Activated CD4-positive, alpha-beta memory T cell treated with anti-CD3 and anti-CD28 coated beads for 36 hours (primary cell): ENCODE measurements around the gene DPH1. TPM values are rescaled to one million over a fixed set of nuclear protein-coding genes. Genes with fewer than 3 reads are reported as not detected.

Experiments used
- CTCF ChIA-PET: fragments of 350-600 bp; sonication (Branson Sonifier 250); formaldehyde crosslinking; loops from one replicate; lab custom pipeline; 2021; ENCODE audit warnings: antibody characterized with exemption, inconsistent platforms; lab: Charles Lee
- POLR2A ChIA-PET: fragments of 350-600 bp; sonication (Branson Sonifier 250); formaldehyde crosslinking; loops from one replicate; lab custom pipeline; 2021; ENCODE audit warnings: antibody characterized with exemption; lab: Charles Lee
- DNase-seq: peaks from one replicate; pipeline ENCODE4 v3.0.0-alpha.2; 2020
- H3K27ac Mint-ChIP-seq: one replicate; pipeline ENCODE4 v1.8.0; 2021; ENCODE audit warnings: mixed read lengths
- H3K27me3 Mint-ChIP-seq: one replicate; pipeline ENCODE4 v1.8.0; 2021; ENCODE audit warnings: mixed read lengths
- H3K36me3 Mint-ChIP-seq: one replicate; pipeline ENCODE4 v1.8.0; 2021; ENCODE audit warnings: mixed read lengths
- H3K4me1 Mint-ChIP-seq: one replicate; pipeline ENCODE4 v1.8.0; 2021; ENCODE audit warnings: low read depth, mixed read lengths
- H3K4me3 Mint-ChIP-seq: one replicate; pipeline ENCODE4 v1.8.0; 2021; ENCODE audit warnings: mild to moderate bottlenecking, mixed read lengths
- H3K9me3 Mint-ChIP-seq: one replicate; pipeline ENCODE4 v1.8.0; 2021; ENCODE audit warnings: mixed read lengths
- intact Hi-C: fragments of 100-400 bp; cut with micrococcal nuclease; formaldehyde crosslinking; loops from one replicate; pipeline ENCODE4 v1.15.1; 2023
- total RNA-seq, 2 experiments: library from RNA; stranded (reverse); gene quantifications; one replicate each; pipeline ENCODE4 v1.2.3, GENCODE V29; 2021

The DPH1 gene
- total RNA-seq, 2 experiments from 2014 or later = 29.4 to 31.1 TPM

- peak; percentile 64 for DNase-seq
- no peak overlapping the region for H3K27ac Mint-ChIP-seq
- H3K9me3 Mint-ChIP-seq = no peaks in the 10 kb centered on the region
- ChIA-PET CTCF (interaction anchor here (0.6 to 8.5 kb wide), 40 partner anchors 12 to 360 kb away, joined by 3 to 288 read pairs (median 4); partner anchors contain the start of genes RTN4RL1, SMG6, SRR and TSR1), POLR2A (interaction anchor here (1.1 to 5.3 kb wide), 12 partner anchors 9 to 339 kb away, joined by 3 to 41 read pairs (median 7); partner anchors contain the start of genes SRR and TSR1)
- H3K36me3 Mint-ChIP-seq = peaks cover 13% of the 10 kb centered on the region
- peak overlapping the region; percentile 66 for H3K4me3 Mint-ChIP-seq
- peaks cover 17% of the 10 kb centered on the region for H3K4me1 Mint-ChIP-seq
- H3K27me3 Mint-ChIP-seq = peaks cover 12% of the 10 kb centered on the region
- intact Hi-C loops = loop anchor here (5.0 kb wide), 1 partner anchor 297 kb away; no protein-coding TSS in a partner anchor
Measured at GRCh38 chr17:2055292-2056205, 25.6 kb downstream of the DPH1 start.

DNA sequence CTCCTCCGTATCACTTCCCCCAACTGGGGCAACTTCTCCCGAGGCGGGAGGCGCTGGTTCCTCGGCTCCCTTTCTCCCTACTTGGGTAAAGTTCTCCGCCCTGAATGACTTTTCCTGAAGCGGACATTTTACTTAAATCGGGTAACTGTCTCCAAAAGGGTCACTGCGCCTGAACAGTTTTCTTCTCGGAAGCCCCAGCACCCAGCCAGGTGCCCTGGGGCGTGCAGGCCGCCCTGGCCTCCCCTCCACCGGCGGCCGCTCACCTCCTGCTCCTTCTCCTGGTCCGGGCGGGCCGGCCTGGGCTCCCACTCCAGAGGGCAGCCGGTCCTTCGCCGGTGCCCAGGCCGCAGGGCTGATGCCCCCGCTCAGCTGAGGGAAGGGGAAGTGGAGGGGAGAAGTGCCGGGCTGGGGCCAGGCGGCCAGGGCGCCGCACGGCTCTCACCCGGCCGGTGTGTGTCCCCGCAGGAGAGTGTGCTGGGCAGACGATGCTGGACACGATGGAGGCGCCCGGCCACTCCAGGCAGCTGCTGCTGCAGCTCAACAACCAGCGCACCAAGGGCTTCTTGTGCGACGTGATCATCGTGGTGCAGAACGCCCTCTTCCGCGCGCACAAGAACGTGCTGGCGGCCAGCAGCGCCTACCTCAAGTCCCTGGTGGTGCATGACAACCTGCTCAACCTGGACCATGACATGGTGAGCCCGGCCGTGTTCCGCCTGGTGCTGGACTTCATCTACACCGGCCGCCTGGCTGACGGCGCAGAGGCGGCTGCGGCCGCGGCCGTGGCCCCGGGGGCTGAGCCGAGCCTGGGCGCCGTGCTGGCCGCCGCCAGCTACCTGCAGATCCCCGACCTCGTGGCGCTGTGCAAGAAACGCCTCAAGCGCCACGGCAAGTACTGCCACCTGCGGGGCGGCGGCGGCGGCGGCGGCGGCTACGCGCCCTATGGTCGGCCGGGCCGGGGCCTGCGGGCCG lies 26.5 kb downstream of the DPH1 start:
- Mint-ChIP-seq H3K27ac (peak overlapping the region; percentile 56), H3K4me1 (peaks cover 17% of the 10 kb centered on the region), H3K9me3 (no peaks in the 10 kb centered on the region), H3K27me3 (peaks cover 11% of the 10 kb centered on the region), H3K4me3 (peak overlapping the region; percentile 70), H3K36me3 (peaks cover 21% of the 10 kb centered on the region)
- CTCF ChIA-PET = interaction anchor here (0.6 to 8.5 kb wide), 24 partner anchors 11 to 407 kb away, joined by 3 to 288 read pairs (median 4); partner anchors contain the start of genes RILP and TSR1
- peak; percentile 71 for DNase-seq
- intact Hi-C loops = loop anchor here (5.0 kb wide), 1 partner anchor 296 kb away; no protein-coding TSS in a partner anchor
- POLR2A ChIA-PET = interaction anchor here (0.8 to 5.3 kb wide), 12 partner anchors 8 to 280 kb away, joined by 3 to 41 read pairs (median 4); partner anchors contain the start of gene TSR1

GRCh38 chr17:2057175-2057759 lies 27.3 kb downstream of the DPH1 start:
- H3K27ac Mint-ChIP-seq = no peak overlapping the region
- H3K9me3 Mint-ChIP-seq = no peaks in the 10 kb centered on the region
- CTCF ChIA-PET = interaction anchor here (0.7 to 8.5 kb wide), 25 partner anchors 11 to 408 kb away, joined by 3 to 288 read pairs (median 4); partner anchors contain the start of gene RILP
- peaks cover 24% of the 10 kb centered on the region for H3K36me3 Mint-ChIP-seq
- POLR2A ChIA-PET = interaction anchor here (0.8 to 5.3 kb wide), 10 partner anchors 8 to 279 kb away, joined by 3 to 41 read pairs (median 4); no protein-coding TSS in a partner anchor
- no peak overlapping the region for H3K4me3 Mint-ChIP-seq
- peaks cover 5% of the 10 kb centered on the region for H3K27me3 Mint-ChIP-seq
- intact Hi-C loops = loop anchor here (5.0 kb wide), 1 partner anchor 295 kb away; no protein-coding TSS in a partner anchor
- no peak for DNase-seq
- H3K4me1 Mint-ChIP-seq = peaks cover 14% of the 10 kb centered on the region

DNA sequence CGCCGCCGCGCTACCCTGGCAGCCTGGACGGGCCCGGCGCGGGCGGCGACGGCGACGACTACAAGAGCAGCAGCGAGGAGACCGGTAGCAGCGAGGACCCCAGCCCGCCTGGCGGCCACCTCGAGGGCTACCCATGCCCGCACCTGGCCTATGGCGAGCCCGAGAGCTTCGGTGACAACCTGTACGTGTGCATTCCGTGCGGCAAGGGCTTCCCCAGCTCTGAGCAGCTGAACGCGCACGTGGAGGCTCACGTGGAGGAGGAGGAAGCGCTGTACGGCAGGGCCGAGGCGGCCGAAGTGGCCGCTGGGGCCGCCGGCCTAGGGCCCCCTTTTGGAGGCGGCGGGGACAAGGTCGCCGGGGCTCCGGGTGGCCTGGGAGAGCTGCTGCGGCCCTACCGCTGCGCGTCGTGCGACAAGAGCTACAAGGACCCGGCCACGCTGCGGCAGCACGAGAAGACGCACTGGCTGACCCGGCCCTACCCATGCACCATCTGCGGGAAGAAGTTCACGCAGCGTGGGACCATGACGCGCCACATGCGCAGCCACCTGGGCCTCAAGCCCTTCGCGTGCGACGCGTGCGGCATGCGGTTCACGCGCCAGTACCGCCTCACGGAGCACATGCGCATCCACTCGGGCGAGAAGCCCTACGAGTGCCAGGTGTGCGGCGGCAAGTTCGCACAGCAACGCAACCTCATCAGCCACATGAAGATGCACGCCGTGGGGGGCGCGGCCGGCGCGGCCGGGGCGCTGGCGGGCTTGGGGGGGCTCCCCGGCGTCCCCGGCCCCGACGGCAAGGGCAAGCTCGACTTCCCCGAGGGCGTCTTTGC lies 28.0 kb downstream of the DPH1 start:
- intact Hi-C loops = loop anchor here (5.0 kb wide), 1 partner anchor 294 kb away; no protein-coding TSS in a partner anchor
- peak overlapping the region; percentile 16 for H3K4me3 Mint-ChIP-seq
- CTCF ChIA-PET = interaction anchor here (0.7 to 8.5 kb wide), 36 partner anchors 10 to 295 kb away, joined by 3 to 288 read pairs (median 4); no protein-coding TSS in a partner anchor
- peaks cover 29% of the 10 kb centered on the region for H3K36me3 Mint-ChIP-seq
- POLR2A ChIA-PET = interaction anchor here (0.6 to 5.3 kb wide), 11 partner anchors 11 to 202 kb away, joined by 3 to 41 read pairs (median 3); no protein-coding TSS in a partner anchor
- H3K9me3 Mint-ChIP-seq = no peaks in the 10 kb centered on the region
- peaks cover 5% of the 10 kb centered on the region for H3K27me3 Mint-ChIP-seq
- peak; percentile 20 for DNase-seq
- peaks cover 13% of the 10 kb centered on the region for H3K4me1 Mint-ChIP-seq
- H3K27ac Mint-ChIP-seq = no peak overlapping the region

GRCh38 chr17:2058586-2059546 lies 28.9 kb downstream of the DPH1 start:
- ChIA-PET POLR2A (interaction anchor here (0.6 to 5.3 kb wide), 9 partner anchors 10 to 208 kb away, joined by 3 to 41 read pairs (median 3); no protein-coding TSS in a partner anchor), CTCF (interaction anchor here (0.6 to 8.5 kb wide), 31 partner anchors 9 to 279 kb away, joined by 3 to 288 read pairs (median 5); no protein-coding TSS in a partner anchor)
- H3K4me3 Mint-ChIP-seq = no peak overlapping the region
- peaks cover 37% of the 10 kb centered on the region for H3K36me3 Mint-ChIP-seq
- no peak overlapping the region for H3K27ac Mint-ChIP-seq
- DNase-seq = peak; percentile 81
- peaks cover 5% of the 10 kb centered on the region for H3K27me3 Mint-ChIP-seq
- intact Hi-C loops = loop anchor here (5.0 kb wide), 1 partner anchor 293 kb away; no protein-coding TSS in a partner anchor
- H3K4me1 Mint-ChIP-seq = peaks cover 7% of the 10 kb centered on the region
- no peaks in the 10 kb centered on the region for H3K9me3 Mint-ChIP-seq

DNA sequence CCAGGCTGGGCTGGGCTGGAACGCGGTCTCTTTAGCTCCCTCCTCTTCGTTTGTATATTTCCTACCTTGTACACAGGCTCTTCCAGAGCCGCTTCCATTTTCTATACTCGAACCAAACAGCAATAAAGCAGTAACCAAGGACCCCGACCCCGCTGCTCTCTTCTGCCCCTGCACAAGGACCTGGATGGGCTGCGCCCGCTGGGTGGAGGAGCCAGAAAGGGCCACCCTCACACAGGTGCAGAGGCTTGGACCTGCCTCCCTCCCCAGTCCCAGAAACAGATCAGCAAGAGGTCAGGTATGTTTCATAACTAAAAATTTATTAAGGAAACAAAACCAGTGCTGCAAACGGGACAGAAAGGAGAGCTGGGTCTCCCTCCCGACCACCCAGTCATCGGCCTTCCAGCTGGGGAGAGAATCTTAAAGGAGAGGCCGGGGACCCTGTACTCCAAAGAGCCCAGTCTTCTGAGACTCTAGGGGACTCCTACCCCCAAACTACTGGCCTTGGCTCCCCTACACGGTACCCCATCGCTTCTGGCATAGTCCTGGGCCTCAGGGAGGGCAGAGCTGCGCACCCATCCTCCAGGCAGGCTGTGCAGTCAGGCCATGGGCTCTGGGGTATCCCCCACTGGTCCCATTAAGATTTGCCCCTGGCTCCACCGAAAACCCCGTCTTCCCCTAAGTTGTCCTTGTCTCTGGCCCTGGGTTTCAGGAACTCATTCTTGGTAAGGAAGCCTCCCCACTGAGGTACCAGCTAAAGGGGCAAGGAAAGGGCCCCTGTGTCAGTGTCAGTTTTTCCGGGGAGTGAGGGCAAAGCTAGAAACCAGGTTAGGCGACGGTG lies 29.8 kb downstream of the DPH1 start:
- ChIA-PET CTCF (interaction anchor here (1.2 to 8.5 kb wide), 8 partner anchors 8 to 223 kb away, joined by 3 to 288 read pairs (median 52); no protein-coding TSS in a partner anchor), POLR2A (interaction anchor here (0.8 to 2.6 kb wide), 4 partner anchors 9 to 216 kb away, joined by 3 to 9 read pairs (median 4); no protein-coding TSS in a partner anchor)
- Mint-ChIP-seq H3K4me3 (no peak overlapping the region), H3K4me1 (peaks cover 8% of the 10 kb centered on the region), H3K27me3 (peaks cover 5% of the 10 kb centered on the region), H3K36me3 (peaks cover 44% of the 10 kb centered on the region), H3K27ac (no peak overlapping the region), H3K9me3 (no peaks in the 10 kb centered on the region)
- no peak for DNase-seq
- intact Hi-C loops = loop anchor here (5.0 kb wide), 1 partner anchor 293 kb away; no protein-coding TSS in a partner anchor

GRCh38 chr17:2060385-2060658 lies 30.4 kb downstream of the DPH1 start:
- POLR2A ChIA-PET = interaction anchor here (0.8 to 1.0 kb wide), 2 partner anchors 30 to 216 kb away, joined by 3 to 5 read pairs; no protein-coding TSS in a partner anchor
- peaks cover 10% of the 10 kb centered on the region for H3K4me1 Mint-ChIP-seq
- CTCF ChIA-PET = interaction anchor here (1.2 to 8.5 kb wide), 6 partner anchors 8 to 222 kb away, joined by 3 to 288 read pairs (median 93); no protein-coding TSS in a partner anchor
- no peak overlapping the region for H3K27ac Mint-ChIP-seq
- intact Hi-C loops = no loop called here
- peaks cover 49% of the 10 kb centered on the region for H3K36me3 Mint-ChIP-seq
- no peak for DNase-seq
- H3K9me3 Mint-ChIP-seq = no peaks in the 10 kb centered on the region
- H3K4me3 Mint-ChIP-seq = no peak overlapping the region
- peaks cover 5% of the 10 kb centered on the region for H3K27me3 Mint-ChIP-seq

DNA sequence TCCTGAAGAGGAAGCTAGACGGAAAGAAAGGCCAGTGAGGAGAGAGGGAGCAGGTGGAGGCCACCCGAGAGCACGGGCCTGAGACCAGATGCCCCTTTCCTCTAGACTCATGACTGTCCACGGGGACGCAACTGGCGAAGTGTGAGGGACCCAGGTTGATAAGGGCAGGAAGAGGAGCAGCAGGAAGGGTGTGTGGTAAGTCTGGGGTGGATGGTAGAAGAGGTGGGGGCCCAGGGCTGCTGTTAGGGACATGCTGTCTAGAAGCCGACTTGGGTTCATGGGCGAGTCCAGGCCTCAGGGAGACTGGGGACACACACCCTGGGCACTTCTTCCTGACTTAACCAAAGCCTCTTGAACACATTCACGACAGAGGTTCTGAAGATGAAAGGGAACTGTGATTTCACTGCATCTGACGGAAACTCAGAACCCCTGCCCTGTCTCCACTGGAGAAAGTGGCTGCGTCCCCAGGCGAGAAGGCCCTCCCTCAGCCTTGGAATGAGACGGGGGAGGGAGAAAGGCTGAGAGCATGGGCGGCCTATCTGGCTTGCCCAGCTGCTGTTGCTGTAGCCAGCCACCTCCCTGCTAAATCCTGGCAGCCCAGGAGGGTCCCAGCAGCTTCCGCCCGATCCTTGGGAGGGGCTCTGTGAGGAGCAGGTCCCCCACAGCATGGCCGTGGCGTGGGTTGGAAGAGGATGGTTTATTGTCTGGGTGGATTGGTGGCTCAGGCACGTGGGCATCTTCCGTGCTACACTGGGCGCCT lies 30.9 kb downstream of the DPH1 start:
- intact Hi-C loops = no loop called here
- H3K4me3 Mint-ChIP-seq = no peak overlapping the region
- peak overlapping the region; percentile 24 for H3K27ac Mint-ChIP-seq
- no peaks in the 10 kb centered on the region for H3K9me3 Mint-ChIP-seq
- H3K4me1 Mint-ChIP-seq = peaks cover 12% of the 10 kb centered on the region
- DNase-seq = no peak
- ChIA-PET CTCF (interaction anchor here (1.2 to 8.5 kb wide), 3 partner anchors 23 to 184 kb away, joined by 3 to 288 read pairs (median 90); no protein-coding TSS in a partner anchor), POLR2A (interaction anchor here (1.0 kb wide), 1 partner anchor 215 kb away, joined by 5 read pairs; no protein-coding TSS in a partner anchor)
- H3K27me3 Mint-ChIP-seq = peaks cover 5% of the 10 kb centered on the region
- H3K36me3 Mint-ChIP-seq = peaks cover 54% of the 10 kb centered on the region
